GM18868 (cell line): ENCODE results near the gene ZNF575.
"Not testable (repeated sequence)": the region's sequence is repeated elsewhere in the genome, so short reads cannot be mapped to it uniquely, and the experiment has no call there.

Experiments
- ATAC-seq: cut with Tn5 transposase; IDR thresholded peaks from one replicate; pipeline ENCODE4 v1.9.1; 2021; ENCODE audit warnings: mild to moderate bottlenecking, moderate library complexity; ENCODE audit not compliant: unreplicated experiment

ZNF575 gene

GRCh38 chr19:43510713-43511112, 22.3 kb upstream of the ZNF575 start:
- no peak for ATAC-seq

- no peak for ATAC-seq
These were observed 21.7 kb upstream of the ZNF575 start for GRCh38 chr19:43511324-43511723.

- not testable (repeated sequence) for ATAC-seq
These were observed 20.6 kb upstream of the ZNF575 start for GRCh38 chr19:43512399-43512798.

DNA sequence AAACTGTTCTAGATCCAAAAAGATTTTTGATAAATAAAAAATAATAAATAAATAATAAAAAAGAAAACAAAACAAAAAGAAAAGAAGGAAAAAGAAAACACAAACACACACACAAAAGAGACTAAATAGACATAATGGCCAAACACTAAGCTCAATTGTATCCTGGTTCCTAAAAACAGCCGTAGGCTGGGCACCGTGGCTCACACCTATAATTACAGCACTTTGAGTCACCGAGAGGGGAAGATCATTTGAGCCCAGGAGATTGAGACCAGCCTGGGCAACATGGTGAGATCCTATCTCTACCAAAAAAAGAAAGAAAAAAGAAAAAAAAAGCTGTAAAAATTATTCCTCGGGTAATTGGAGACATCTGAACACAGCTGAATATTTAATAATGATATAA, 14.9 kb upstream of the ZNF575 start:
- no peak for ATAC-seq

DNA sequence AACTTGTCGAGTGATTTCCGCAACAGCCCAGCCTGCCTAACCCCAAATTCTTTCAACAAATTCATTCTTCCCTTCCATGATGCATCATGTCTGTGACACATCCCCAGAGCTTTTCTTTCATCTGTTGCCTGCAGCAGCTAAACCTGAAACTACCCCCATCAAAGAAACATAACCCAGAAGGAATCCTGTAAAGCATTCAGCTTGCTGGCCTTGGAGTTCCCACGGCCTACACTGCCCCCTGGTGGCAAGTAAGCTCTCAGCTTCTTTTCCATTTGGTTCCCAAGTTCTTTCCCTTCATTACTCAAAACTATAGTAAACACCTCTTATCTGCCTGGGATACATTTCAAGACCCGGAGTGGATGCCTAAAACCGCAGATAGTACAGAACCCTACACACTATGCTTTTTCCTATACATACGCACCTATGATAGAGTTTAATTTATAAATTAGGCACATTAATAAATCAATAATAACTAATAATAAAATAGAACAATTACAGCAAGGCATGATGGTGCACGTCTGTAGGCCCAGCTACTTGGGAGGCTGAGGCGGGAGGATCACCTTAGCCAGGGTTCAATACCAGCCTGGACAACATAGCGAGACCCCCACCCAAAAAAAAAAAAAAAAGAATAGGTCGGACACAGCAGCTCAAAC, 13.4 kb upstream of the ZNF575 start:
- no peak for ATAC-seq

GRCh38 chr19:43522929-43523328, 10.1 kb upstream of the ZNF575 start:
- no peak for ATAC-seq

- not testable (repeated sequence) for ATAC-seq
These were observed 9.3 kb upstream of the ZNF575 start for GRCh38 chr19:43523696-43524095.

- ATAC-seq = no peak
These were observed 7.8 kb upstream of the ZNF575 start for GRCh38 chr19:43524922-43525835.

- ATAC-seq = no peak
These were observed 6.9 kb upstream of the ZNF575 start for GRCh38 chr19:43525836-43526771.

DNA sequence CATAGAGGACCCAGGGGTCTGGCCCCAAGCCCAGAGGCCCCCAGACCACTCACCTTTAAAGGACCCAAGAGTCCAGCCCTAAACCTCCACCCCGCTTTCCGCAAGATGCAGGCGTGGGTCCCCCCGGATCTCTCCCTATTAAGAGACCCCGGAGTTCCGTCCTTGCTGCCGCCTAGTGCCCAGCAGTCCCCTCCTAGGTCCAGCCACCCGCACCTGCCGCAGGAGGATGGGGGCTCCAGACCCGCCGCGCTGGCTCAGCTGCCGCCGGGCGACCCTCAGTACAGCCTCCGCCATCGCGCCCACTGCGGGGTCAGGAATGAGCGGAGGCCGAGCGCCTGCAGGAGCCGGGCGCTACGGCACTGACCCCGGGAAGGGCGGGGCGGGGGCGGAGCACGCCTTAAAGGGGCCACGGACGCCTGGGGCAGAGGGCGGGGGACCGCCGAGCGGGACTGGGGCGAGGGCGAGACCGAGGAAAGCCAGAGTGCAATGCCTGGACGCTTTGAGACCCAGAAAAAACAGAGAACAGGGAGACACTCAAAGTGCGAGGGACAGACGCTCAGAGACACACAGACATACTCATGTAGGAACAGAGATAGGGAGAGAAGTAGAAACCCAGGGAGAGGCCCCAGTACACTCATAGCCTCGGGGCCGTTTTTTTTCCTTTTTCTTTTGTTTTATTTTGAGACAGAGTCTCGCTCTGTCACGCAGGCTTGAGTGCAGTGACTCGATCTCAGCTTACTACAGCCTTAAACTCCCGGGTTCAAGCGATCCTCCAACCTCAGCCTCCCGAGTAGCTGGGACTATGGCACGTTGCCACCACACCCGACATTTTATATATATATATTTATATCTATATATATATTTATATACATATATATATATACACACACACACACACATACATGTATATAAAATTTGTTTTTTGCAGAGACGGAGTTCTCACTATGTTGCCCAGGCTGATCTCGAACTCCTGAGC, 5.8 kb upstream of the ZNF575 start, which contains the start of gene ETHE1:
ETHE1 (minus strand) TSS at position 318 of the 976 bp plus-strand sequence; CDS start at position 294, 24 bp downstream.
- peak; percentile 64 for ATAC-seq

- no peak for ATAC-seq
These were observed 4.9 kb upstream of the ZNF575 start for GRCh38 chr19:43527860-43528622.

DNA sequence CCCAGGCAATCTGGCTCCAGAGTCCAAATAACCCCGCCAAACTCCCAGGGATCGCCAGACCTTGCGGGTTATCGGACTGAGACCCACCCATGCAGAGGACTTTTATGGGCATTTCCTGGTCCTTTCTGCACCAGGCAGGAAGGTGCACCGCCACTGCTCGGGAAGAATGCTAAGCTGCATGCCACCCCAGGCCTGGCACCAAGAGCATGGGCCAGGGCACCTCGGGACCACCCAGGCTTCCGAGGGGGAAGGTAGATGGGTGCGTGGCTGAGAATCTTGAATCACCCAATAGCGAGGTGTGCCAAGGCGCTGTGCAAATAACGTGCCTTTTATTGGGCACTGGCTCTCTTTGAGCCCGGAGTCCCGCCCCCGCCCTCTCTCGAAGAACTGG, 422 bp upstream of the ZNF575 start:
- ATAC-seq = no peak

GRCh38 chr19:43533546-43534304, 737 bp downstream of the ZNF575 start:
- ATAC-seq = peak; percentile 58

- ATAC-seq = no peak
These were observed 1.4 kb downstream of the ZNF575 start for GRCh38 chr19:43534305-43534815.

DNA sequence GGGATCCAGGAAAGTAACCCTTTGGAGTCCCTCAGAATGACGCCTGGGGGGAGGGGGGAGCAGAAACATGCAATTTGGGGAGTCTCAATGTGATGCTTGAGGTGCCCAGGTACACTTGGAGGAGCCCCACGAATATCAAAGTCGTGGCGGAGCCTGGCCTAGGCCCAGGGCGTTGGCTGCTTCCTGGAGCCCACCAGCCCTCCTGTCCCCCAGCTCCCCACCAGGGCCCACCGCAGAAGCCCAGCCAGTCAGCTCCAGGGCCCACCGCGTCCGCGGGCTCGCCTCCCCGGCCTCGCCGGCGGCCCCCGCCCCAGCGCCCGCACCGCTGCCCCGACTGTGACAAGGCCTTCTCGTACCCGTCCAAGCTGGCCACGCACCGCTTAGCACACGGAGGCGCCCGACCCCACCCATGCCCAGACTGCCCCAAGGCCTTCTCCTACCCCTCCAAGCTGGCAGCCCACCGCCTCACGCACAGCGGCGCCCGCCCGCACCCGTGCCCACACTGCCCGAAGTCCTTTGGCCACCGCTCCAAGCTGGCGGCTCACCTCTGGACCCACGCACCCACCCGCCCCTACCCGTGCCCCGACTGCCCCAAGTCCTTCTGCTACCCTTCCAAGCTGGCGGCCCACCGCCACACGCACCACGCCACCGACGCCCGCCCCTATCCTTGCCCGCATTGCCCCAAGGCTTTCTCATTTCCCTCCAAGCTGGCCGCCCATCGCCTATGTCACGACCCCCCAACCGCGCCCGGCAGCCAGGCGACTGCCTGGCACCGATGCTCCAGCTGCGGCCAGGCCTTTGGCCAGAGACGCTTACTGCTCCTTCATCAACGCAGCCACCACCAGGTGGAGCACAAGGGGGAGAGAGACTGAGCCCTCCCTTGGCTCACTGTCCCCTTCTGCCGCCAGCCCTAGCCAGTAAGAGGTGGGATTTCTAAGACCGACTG, 2.1 kb downstream of the ZNF575 start:
- ATAC-seq = no peak

DNA sequence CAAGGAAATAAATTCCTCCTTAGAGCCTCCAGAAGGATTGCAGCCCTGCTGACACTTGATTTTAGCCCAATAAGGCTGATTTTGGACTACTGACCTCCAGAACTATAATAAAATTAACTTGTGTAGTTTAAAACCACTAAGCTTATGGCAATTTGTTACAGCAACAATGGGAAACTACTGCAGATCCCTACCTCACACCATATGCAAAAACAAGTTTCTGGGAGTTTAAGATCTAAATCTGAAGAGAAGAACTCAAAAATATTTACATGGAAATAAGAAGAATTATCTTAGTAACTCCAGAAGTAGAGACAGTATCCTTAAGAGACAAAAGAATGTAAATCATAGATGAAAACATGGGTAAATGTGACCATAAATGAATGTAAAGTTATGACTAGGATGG, 5.9 kb downstream of the ZNF575 start:
- ATAC-seq = no peak

- no peak for ATAC-seq
These were observed 7.4 kb downstream of the ZNF575 start for GRCh38 chr19:43540381-43540780.
